ENCODE results near the gene TCP11. TPM values are rescaled to one million over a fixed set of nuclear protein-coding genes. Genes with fewer than 3 reads are reported as not detected.

Gene TCP11
- total and polyA plus RNA-seq, 2 experiments from 2014 or later = 0.27 to 0.54 TPM

GRCh38 chr6:35185302-35185681 is 44.2 kb upstream of the TCP11 start:
- peak; percentile 66 to 75 for DNase-seq (ENCODE audit: low read depth in 1 of 2, low spot score in 1 of 2)
- Histone ChIP-seq H3K27ac (peak overlapping the region; percentile 77), H3K27me3 (no peaks in the 10 kb centered on the region), H3K9me3 (ENCODE audit: low read depth) (no peaks in the 10 kb centered on the region), H3K4me3 (no peak overlapping the region), H3K4me1 (ENCODE audit: low read depth) (peaks cover 51% of the 10 kb centered on the region), H3K36me3 (no peaks in the 10 kb centered on the region)
- TF ChIP-seq, protein P1, sequence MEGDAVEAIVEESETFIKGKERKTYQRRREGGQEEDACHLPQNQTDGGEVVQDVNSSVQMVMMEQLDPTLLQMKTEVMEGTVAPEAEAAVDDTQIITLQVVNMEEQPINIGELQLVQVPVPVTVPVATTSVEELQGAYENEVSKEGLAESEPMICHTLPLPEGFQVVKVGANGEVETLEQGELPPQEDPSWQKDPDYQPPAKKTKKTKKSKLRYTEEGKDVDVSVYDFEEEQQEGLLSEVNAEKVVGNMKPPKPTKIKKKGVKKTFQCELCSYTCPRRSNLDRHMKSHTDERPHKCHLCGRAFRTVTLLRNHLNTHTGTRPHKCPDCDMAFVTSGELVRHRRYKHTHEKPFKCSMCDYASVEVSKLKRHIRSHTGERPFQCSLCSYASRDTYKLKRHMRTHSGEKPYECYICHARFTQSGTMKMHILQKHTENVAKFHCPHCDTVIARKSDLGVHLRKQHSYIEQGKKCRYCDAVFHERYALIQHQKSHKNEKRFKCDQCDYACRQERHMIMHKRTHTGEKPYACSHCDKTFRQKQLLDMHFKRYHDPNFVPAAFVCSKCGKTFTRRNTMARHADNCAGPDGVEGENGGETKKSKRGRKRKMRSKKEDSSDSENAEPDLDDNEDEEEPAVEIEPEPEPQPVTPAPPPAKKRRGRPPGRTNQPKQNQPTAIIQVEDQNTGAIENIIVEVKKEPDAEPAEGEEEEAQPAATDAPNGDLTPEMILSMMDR (IDR thresholded peaks at IDR 0.05; ENCODE audit: low read depth, low read length) = no peak

DNA sequence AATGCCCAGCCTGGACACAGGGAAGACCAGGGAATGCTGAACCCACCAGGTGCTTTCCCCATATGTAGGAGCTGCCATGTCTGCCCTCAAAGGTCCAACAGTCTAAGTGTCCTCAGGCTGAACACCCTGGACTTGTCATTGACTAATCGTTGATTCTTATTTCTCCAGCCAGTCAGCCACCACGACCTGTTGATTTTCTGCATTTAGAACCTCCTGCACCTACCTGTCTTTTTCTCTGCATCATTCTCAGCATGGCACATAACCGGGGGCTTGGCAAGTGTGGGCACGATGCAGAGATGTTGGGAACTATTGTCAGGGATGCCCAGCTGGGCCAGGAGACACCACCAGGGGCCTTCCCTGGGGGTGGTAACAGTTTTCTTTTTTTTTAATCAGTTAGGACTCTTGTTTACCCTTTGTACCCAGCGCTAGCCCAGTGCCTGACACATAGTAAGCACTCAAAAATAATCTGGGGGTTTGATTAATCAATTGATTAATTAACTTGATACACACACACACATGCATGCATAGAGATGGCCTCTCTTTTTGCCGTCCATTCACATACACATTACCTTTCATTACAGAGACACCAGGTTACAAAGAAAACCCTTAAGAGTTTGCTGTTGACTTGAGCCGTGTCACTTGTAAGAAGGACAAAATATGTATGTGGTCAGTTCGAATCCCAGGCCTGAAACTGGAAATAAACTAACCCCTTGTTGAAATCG is 43.6 kb upstream of the TCP11 start:
- no peaks in the 10 kb centered on the region for H3K9me3 ChIP-seq (ENCODE audit: low read depth)
- no peak overlapping the region for H3K4me3 ChIP-seq
- no peaks in the 10 kb centered on the region for H3K36me3 ChIP-seq
- no peaks in the 10 kb centered on the region for H3K27me3 ChIP-seq
- peak overlapping the region; percentile 77 for H3K27ac ChIP-seq
- TF ChIP-seq, protein P1 (IDR thresholded peaks at IDR 0.05; ENCODE audit: low read depth, low read length) = no peak
- no peak for DNase-seq (ENCODE audit: low read depth in 1 of 2, low spot score in 1 of 2)
- peaks cover 57% of the 10 kb centered on the region for H3K4me1 ChIP-seq (ENCODE audit: low read depth)

DNA sequence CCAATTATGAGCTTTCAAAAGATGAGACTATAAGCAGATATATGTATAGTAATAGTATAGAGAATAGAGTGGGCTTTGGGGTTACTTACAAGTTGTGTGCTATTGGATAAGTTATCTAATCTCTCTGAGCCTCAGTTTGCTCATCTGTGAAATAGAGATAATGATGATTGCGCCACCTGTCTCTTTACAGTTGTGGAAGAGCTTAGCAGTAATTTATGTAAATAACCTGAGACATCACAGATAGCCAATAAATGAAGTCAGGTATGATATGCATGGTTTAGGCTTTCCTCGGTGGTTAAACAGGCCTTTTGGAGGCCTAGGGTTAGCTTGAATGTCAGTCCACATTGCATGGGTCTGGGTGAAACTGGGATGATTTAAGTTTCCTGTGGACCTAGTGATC is 42.8 kb upstream of the TCP11 start:
- Histone ChIP-seq H3K9me3 (ENCODE audit: low read depth) (no peaks in the 10 kb centered on the region), H3K4me1 (ENCODE audit: low read depth) (peaks cover 63% of the 10 kb centered on the region), H3K4me3 (no peak overlapping the region), H3K27ac (no peak overlapping the region), H3K36me3 (no peaks in the 10 kb centered on the region), H3K27me3 (no peaks in the 10 kb centered on the region)
- TF ChIP-seq, protein P1 (IDR thresholded peaks at IDR 0.05; ENCODE audit: low read depth, low read length) = no peak
- DNase-seq (ENCODE audit: low read depth in 1 of 2, low spot score in 1 of 2) = no peak

DNA sequence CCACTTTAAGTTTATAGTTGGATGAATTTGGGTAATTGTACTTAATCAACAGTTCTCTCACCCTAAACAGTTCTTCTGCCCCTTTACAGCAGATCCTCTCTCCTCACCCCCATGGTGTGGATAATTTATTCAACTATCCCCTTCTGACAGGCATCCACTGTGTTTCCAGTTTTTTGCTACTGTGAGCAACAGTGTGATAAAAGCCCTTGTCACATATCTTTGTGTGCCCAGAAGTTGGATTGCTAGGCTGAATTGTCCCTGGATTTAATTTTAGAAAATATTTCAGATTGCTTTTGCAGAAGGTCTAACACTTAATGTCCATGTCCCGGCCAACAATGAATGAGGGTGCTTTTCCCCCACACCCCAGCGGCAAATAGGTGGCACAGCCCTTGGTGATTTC is 42.1 kb upstream of the TCP11 start:
- no peaks in the 10 kb centered on the region for H3K9me3 ChIP-seq (ENCODE audit: low read depth)
- H3K27me3 ChIP-seq = no peaks in the 10 kb centered on the region
- TF ChIP-seq, protein P1 (IDR thresholded peaks at IDR 0.05; ENCODE audit: low read depth, low read length) = no peak
- H3K4me1 ChIP-seq (ENCODE audit: low read depth) = peaks cover 67% of the 10 kb centered on the region
- H3K27ac ChIP-seq = peak overlapping the region; percentile 42
- H3K36me3 ChIP-seq = no peaks in the 10 kb centered on the region
- no peak overlapping the region for H3K4me3 ChIP-seq
- DNase-seq (ENCODE audit: low read depth in 1 of 2, low spot score in 1 of 2) = no peak

GRCh38 chr6:35181933-35182612 is 40.9 kb upstream of the TCP11 start:
- no peaks in the 10 kb centered on the region for H3K36me3 ChIP-seq
- TF ChIP-seq, protein P1 (IDR thresholded peaks at IDR 0.05; ENCODE audit: low read depth, low read length) = no peak
- H3K4me1 ChIP-seq (ENCODE audit: low read depth) = peaks cover 70% of the 10 kb centered on the region
- peak in 1 of 2 donors; percentile 89 for DNase-seq (ENCODE audit: low read depth in 1 of 2, low spot score in 1 of 2)
- H3K4me3 ChIP-seq = no peak overlapping the region
- H3K9me3 ChIP-seq (ENCODE audit: low read depth) = no peaks in the 10 kb centered on the region
- H3K27me3 ChIP-seq = no peaks in the 10 kb centered on the region
- peak overlapping the region; percentile 75 for H3K27ac ChIP-seq

All from cardiac muscle cell (in vitro differentiated cells and primary cell).